ENCODE data around the gene SMIM38. TPM values are rescaled to one million over a fixed set of nuclear protein-coding genes. Genes with fewer than 3 reads are reported as not detected.

SMIM38 gene
- total and polyA plus RNA-seq, 8 donors, result 0.33 to 6.2 (median 1.2) TPM

- no peak for TF ChIP-seq CTCF (IDR thresholded peaks at IDR 0.05)
- no peak overlapping the region for H3K4me3 ChIP-seq
- no peaks in the 10 kb centered on the region for H3K9me3 ChIP-seq
- intact Hi-C loops (cut with DNase I), result no loop called here
- WGBS, 2 donors, result 77 to 78% methylated on average over 22 of the region's 22 CpGs
- no peaks in the 10 kb centered on the region for H3K36me3 ChIP-seq
- H3K27ac ChIP-seq, result peak overlapping the region in 1 of 4 donors; percentile 73
- FAIRE-seq (no peak), DNase-seq (peak in 2 of 6 donors; percentile 34 to 49), ATAC-seq (no peak)
- H3K27me3 ChIP-seq, result no peaks in the 10 kb centered on the region
- peaks cover 0 to 10% (median 9%) of the 10 kb centered on the region in 3 donors for H3K4me1 ChIP-seq
These were observed 41.9 kb upstream of the SMIM38 start for GRCh38 chr11:69113646-69114340.

- intact Hi-C loops (cut with DNase I), result no loop called here
- Histone ChIP-seq H3K4me3 (no peak overlapping the region), H3K27ac (peak overlapping the region in 2 of 4 donors; percentile 66 to 73), H3K4me1 (peaks cover 0 to 10% (median 9%) of the 10 kb centered on the region in 3 donors), H3K27me3 (no peaks in the 10 kb centered on the region), H3K9me3 (no peaks in the 10 kb centered on the region), H3K36me3 (no peaks in the 10 kb centered on the region)
- 72 to 84% methylated on average over 6 of the region's 6 CpGs for WGBS, 2 donors
- TF ChIP-seq CTCF (IDR thresholded peaks at IDR 0.05), result no peak
- ATAC-seq (no peak), FAIRE-seq (no peak), DNase-seq (peak in 2 of 6 donors; percentile 18 to 41)
These were observed 41.4 kb upstream of the SMIM38 start for GRCh38 chr11:69114362-69114761.

GRCh38 chr11:69114811-69115523 lies 40.8 kb upstream of the SMIM38 start:
- 33 to 35% methylated on average over 21 of the region's 21 CpGs for WGBS, 2 donors
- DNase-seq, result peak in 2 of 6 donors; percentile 20 to 60
- Histone ChIP-seq H3K27me3 (no peaks in the 10 kb centered on the region), H3K4me3 (no peak overlapping the region), H3K27ac (peak overlapping the region; percentile 66 to 73 (median 72)), H3K36me3 (no peaks in the 10 kb centered on the region), H3K9me3 (no peaks in the 10 kb centered on the region), H3K4me1 (peaks cover 0 to 10% (median 9%) of the 10 kb centered on the region in 3 donors)
- peak; percentile 27 to 50 (median 43) for ATAC-seq
- no peak for FAIRE-seq
- no peak for TF ChIP-seq CTCF (IDR thresholded peaks at IDR 0.05)
- intact Hi-C loops (cut with DNase I), result no loop called here

GRCh38 chr11:69115586-69116560 lies 39.9 kb upstream of the SMIM38 start:
- intact Hi-C loops (cut with DNase I), result no loop called here
- no peak for TF ChIP-seq CTCF (IDR thresholded peaks at IDR 0.05)
- no peak for FAIRE-seq

More at GRCh38 chr11:69115586-69116560, 39.9 kb upstream of the SMIM38 start:
- no peak overlapping the region for H3K4me3 ChIP-seq
- H3K4me1 ChIP-seq, result peaks cover 0 to 10% (median 9%) of the 10 kb centered on the region in 3 donors
- H3K27me3 ChIP-seq, result no peaks in the 10 kb centered on the region
- peak overlapping the region; percentile 66 to 73 (median 72) for H3K27ac ChIP-seq
- DNase-seq, result peak; percentile 58 to 89 (median 76)
- no peaks in the 10 kb centered on the region for H3K36me3 ChIP-seq
- 53 to 58% methylated on average over 39 to 41 of the region's 41 CpGs for WGBS, 2 donors
- peak; percentile 83 to 94 (median 89) for ATAC-seq
- H3K9me3 ChIP-seq, result no peaks in the 10 kb centered on the region

All from pancreas (tissue), 10 donors.